ENCODE data around the gene PLXNA4. TPM values are rescaled to one million over a fixed set of nuclear protein-coding genes. Genes with fewer than 3 reads are reported as not detected.

Gene PLXNA4
- total RNA-seq, 1 donor from 2014 or later = 3.3 TPM

DNA sequence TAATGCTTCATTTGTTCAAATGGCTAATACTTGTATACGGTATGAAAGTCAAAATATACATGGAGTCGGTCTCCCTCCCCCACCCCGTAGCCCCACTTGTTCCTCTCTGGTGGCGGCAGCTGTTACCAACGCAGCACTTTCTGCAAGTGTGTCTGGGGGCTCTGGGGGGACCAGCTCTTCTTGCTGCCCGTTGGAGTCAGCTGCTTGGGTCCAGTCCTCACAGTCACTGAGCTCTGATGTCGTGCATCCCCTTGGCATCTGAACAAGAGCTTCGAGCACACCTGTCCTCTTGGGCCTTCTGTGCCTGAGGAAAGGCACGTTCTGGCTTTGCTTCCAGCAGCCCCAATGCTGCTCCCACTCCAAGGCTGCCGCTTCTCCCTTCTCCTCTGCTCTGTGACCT, 493.1 kb downstream of the PLXNA4 start:
- H3K36me3 Mint-ChIP-seq (ENCODE audit: low read depth, unreplicated experiment) = no peaks in the 10 kb centered on the region
- Histone ChIP-seq H3K27me3 (ENCODE audit: insufficient read depth, low read length) (peaks cover 3% of the 10 kb centered on the region), H2AFZ (ENCODE audit: low read depth, low read length) (no peak overlapping the region), H3K9me3 (ENCODE audit: insufficient read depth, low read depth, low read length) (no peaks in the 10 kb centered on the region), H3K36me3 (ENCODE audit: insufficient read depth, low read length) (no peaks in the 10 kb centered on the region), H3K27ac (ENCODE audit: low read depth, low read length) (no peak overlapping the region), H3K4me1 (ENCODE audit: insufficient read depth, low read length) (no peaks in the 10 kb centered on the region), H3K4me3 (ENCODE audit: insufficient read depth, low read depth, low read length) (no peak overlapping the region), H3K9ac (ENCODE audit: low read length) (no peak overlapping the region), H3K4me2 (ENCODE audit: low read length) (no peak overlapping the region), H4K20me1 (ENCODE audit: insufficient read depth, low read length) (no peaks in the 10 kb centered on the region), H3K79me2 (ENCODE audit: insufficient read depth, low read length) (no peaks in the 10 kb centered on the region)
- no peak for DNase-seq (ENCODE audit: low read depth)
- peaks cover 26% of the 10 kb centered on the region for H3K27me3 Mint-ChIP-seq (ENCODE audit: low read depth, unreplicated experiment)
- no peak for TF ChIP-seq CTCF (IDR thresholded peaks at IDR 0.05; ENCODE audit: insufficient read depth, low read depth, low read length)
- no peak for TF ChIP-seq EZH2 (IDR thresholded peaks at IDR 0.05; ENCODE audit: insufficient read depth, low read length)
- H3K4me3 Mint-ChIP-seq (ENCODE audit: unreplicated experiment) = no peak overlapping the region
- H3K9me3 Mint-ChIP-seq (ENCODE audit: unreplicated experiment) = peaks cover 3% of the 10 kb centered on the region
- H3K27ac Mint-ChIP-seq (ENCODE audit: unreplicated experiment) = no peak overlapping the region
- no peak for FAIRE-seq
- H3K4me1 Mint-ChIP-seq (ENCODE audit: low read depth, unreplicated experiment) = no peaks in the 10 kb centered on the region

GRCh38 chr7:132082394-132082793, 493.9 kb downstream of the PLXNA4 start:
- no peaks in the 10 kb centered on the region for H3K79me2 ChIP-seq (ENCODE audit: insufficient read depth, low read length)
- TF ChIP-seq CTCF (IDR thresholded peaks at IDR 0.05; ENCODE audit: insufficient read depth, low read depth, low read length) = no peak
- TF ChIP-seq EZH2 (IDR thresholded peaks at IDR 0.05; ENCODE audit: insufficient read depth, low read length) = no peak
- Mint-ChIP-seq H3K36me3 (ENCODE audit: low read depth, unreplicated experiment) (no peaks in the 10 kb centered on the region), H3K4me3 (ENCODE audit: unreplicated experiment) (no peak overlapping the region), H3K27me3 (ENCODE audit: low read depth, unreplicated experiment) (peaks cover 28% of the 10 kb centered on the region), H3K4me1 (ENCODE audit: low read depth, unreplicated experiment) (no peaks in the 10 kb centered on the region), H3K27ac (ENCODE audit: unreplicated experiment) (no peak overlapping the region), H3K9me3 (ENCODE audit: unreplicated experiment) (peaks cover 3% of the 10 kb centered on the region)
- peaks cover 3% of the 10 kb centered on the region for H3K27me3 ChIP-seq (ENCODE audit: insufficient read depth, low read length)
- H3K36me3 ChIP-seq (ENCODE audit: insufficient read depth, low read length) = no peaks in the 10 kb centered on the region
- no peak overlapping the region for H2AFZ ChIP-seq (ENCODE audit: low read depth, low read length)
- no peaks in the 10 kb centered on the region for H4K20me1 ChIP-seq (ENCODE audit: insufficient read depth, low read length)
- no peak for FAIRE-seq
- no peaks in the 10 kb centered on the region for H3K9me3 ChIP-seq (ENCODE audit: insufficient read depth, low read depth, low read length)
- H3K27ac ChIP-seq (ENCODE audit: low read depth, low read length) = no peak overlapping the region
- no peak for DNase-seq (ENCODE audit: low read depth)
- H3K9ac ChIP-seq (ENCODE audit: low read length) = no peak overlapping the region
- no peaks in the 10 kb centered on the region for H3K4me1 ChIP-seq (ENCODE audit: insufficient read depth, low read length)
- no peak overlapping the region for H3K4me3 ChIP-seq (ENCODE audit: insufficient read depth, low read depth, low read length)
- no peak overlapping the region for H3K4me2 ChIP-seq (ENCODE audit: low read length)

- Histone ChIP-seq H3K36me3 (ENCODE audit: insufficient read depth, low read length) (no peaks in the 10 kb centered on the region), H3K27ac (ENCODE audit: low read depth, low read length) (no peak overlapping the region), H3K4me1 (ENCODE audit: insufficient read depth, low read length) (no peaks in the 10 kb centered on the region), H3K4me3 (ENCODE audit: insufficient read depth, low read depth, low read length) (no peak overlapping the region), H4K20me1 (ENCODE audit: insufficient read depth, low read length) (no peaks in the 10 kb centered on the region), H3K27me3 (ENCODE audit: insufficient read depth, low read length) (peaks cover 3% of the 10 kb centered on the region), H3K9ac (ENCODE audit: low read length) (no peak overlapping the region), H3K79me2 (ENCODE audit: insufficient read depth, low read length) (no peaks in the 10 kb centered on the region), H2AFZ (ENCODE audit: low read depth, low read length) (no peak overlapping the region), H3K9me3 (ENCODE audit: insufficient read depth, low read depth, low read length) (no peaks in the 10 kb centered on the region), H3K4me2 (ENCODE audit: low read length) (no peak overlapping the region)
- H3K27me3 Mint-ChIP-seq (ENCODE audit: low read depth, unreplicated experiment) = peaks cover 32% of the 10 kb centered on the region
- TF ChIP-seq CTCF (IDR thresholded peaks at IDR 0.05; ENCODE audit: insufficient read depth, low read depth, low read length) (no peak), EZH2 (IDR thresholded peaks at IDR 0.05; ENCODE audit: insufficient read depth, low read length) (no peak)
- H3K36me3 Mint-ChIP-seq (ENCODE audit: low read depth, unreplicated experiment) = no peaks in the 10 kb centered on the region
- peaks cover 3% of the 10 kb centered on the region for H3K9me3 Mint-ChIP-seq (ENCODE audit: unreplicated experiment)
- DNase-seq (ENCODE audit: low read depth) (no peak), FAIRE-seq (no peak)
- no peaks in the 10 kb centered on the region for H3K4me1 Mint-ChIP-seq (ENCODE audit: low read depth, unreplicated experiment)
- no peak overlapping the region for H3K27ac Mint-ChIP-seq (ENCODE audit: unreplicated experiment)
- H3K4me3 Mint-ChIP-seq (ENCODE audit: unreplicated experiment) = no peak overlapping the region
These were observed 494.6 kb downstream of the PLXNA4 start for GRCh38 chr7:132081686-132082085.

All from astrocyte (in vitro differentiated cells and primary cell).